GM10266 (cell line): ENCODE results near the gene CYP46A1.
"Not testable (repeated sequence)": the region's sequence is repeated elsewhere in the genome, so short reads cannot be mapped to it uniquely, and the experiment has no call there.

Experiments
- DNase-seq: peaks from one replicate; pipeline ENCODE4 v3.0.0; 2012; ENCODE audit errors: extremely low spot score
- TF ChIP-seq, protein P1 (sequence below): IDR thresholded peaks from 2 replicates; pipeline ENCODE4 v1.5.1; 2012; ENCODE audit warnings: mild to moderate bottlenecking, low read depth; ENCODE audit not compliant: control insufficient read depth, insufficient read depth; ENCODE audit errors: missing control alignments

CYP46A1 gene

DNA sequence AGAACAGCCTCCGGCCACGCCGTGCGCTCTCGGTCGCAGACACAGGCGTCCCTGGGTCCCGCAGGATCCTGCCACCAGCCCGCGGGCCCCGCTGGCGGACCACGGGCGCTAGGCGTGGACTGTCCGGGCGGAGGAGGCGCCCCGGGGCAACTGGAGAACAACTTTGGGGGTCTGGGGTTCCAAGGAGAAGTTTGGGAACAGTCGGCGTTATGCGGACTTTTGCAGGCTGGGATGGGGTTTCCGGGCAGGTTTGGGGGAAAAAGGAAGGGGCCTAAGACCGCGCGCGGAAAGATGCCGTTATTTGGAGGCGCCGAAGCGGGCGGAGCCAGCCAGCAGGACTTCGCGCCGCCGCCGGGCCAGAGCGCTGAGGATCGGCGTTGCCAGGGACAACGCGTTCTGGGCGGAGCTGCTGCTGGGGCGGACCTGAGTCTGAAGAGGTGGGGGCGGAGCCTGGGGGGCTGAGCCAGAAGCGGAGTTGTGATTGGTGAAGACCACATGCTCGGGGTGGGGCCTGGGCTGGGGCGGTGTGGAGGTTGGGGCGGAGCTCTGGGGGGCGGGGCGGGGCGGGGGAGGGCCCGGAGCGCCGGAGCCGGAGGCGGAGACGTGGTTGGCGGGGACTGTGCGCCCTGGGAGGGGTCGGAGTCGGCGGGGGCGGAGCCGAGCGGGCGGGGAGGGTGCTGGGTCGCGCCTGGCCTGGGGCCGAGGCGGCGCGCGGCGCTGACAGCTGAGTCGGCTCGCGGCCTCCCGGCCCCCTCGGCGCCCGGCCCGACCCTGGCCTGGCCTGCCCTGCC, at the start of gene CYP46A1:
Gene CYP46A1 (plus strand): TSS at position 680 of the 791 bp plus-strand sequence. CDS start 120 bp downstream, outside the sequence.
- peak; percentile 100 for DNase-seq
- TF ChIP-seq, protein P1, sequence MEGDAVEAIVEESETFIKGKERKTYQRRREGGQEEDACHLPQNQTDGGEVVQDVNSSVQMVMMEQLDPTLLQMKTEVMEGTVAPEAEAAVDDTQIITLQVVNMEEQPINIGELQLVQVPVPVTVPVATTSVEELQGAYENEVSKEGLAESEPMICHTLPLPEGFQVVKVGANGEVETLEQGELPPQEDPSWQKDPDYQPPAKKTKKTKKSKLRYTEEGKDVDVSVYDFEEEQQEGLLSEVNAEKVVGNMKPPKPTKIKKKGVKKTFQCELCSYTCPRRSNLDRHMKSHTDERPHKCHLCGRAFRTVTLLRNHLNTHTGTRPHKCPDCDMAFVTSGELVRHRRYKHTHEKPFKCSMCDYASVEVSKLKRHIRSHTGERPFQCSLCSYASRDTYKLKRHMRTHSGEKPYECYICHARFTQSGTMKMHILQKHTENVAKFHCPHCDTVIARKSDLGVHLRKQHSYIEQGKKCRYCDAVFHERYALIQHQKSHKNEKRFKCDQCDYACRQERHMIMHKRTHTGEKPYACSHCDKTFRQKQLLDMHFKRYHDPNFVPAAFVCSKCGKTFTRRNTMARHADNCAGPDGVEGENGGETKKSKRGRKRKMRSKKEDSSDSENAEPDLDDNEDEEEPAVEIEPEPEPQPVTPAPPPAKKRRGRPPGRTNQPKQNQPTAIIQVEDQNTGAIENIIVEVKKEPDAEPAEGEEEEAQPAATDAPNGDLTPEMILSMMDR: no peak

DNA sequence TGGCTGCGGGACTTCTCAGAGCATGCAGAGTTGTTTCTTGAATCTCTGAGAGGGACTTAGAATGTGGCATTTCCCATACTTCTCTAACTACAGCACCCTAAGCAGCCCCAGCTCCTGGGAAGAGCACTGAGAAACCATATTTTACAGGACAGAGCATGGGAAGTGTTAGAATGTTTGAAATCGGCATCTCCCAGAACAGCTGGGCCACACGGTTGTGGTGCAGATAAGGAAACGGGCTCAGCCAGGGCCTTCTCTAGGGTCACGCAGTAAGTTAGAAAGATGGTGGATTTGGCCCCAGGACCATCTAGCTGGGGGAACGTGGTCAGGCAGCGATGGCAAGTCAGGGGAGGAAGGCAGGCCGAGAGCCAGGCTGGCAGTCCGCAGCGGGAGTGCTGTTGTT, 49.7 kb upstream of the CYP46A1 start:
- no peak for DNase-seq
- TF ChIP-seq, protein P1: no peak

DNA sequence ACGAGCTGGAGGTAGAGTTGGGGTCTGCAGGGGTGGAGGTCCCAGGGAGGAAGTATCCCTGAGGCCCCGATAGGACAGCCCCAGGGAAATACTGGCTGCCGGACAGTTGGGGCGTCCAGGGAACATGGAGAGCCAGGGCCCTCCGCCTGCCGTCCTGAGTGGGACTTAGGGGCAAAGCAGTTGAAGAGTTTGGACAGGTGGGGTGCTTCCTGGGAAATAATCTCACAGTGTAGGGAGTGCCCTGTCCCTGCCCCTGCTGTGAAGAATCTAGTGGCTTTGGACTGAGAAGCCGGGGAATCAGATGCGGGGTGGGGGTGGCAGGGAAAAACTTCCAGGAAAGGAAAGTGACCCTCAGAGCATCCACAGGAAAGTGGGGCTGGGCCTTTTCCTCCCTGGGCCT, 49.0 kb upstream of the CYP46A1 start:
- TF ChIP-seq, protein P1: no peak
- DNase-seq: no peak

DNA sequence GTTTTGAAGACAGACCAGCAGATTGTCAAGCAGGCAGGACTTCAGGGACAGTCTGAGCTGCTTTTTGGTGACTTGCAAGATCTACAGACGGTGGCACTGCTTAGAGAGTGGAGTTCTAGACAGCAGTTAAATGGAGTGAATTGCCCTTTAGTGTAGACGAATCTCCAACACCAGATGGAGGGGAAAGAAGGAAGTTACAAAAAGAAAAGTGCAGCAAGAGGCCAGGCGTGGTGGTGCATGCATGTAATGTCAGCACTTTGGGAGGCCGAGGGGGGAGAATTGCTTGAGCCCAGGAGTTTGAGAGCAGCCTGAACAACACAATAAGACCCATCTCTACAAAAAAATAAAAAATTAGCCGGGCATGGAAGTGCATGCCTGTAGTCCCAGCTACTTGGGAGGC, 47.6 kb upstream of the CYP46A1 start:
- DNase-seq: no peak
- TF ChIP-seq, protein P1: no peak

DNA sequence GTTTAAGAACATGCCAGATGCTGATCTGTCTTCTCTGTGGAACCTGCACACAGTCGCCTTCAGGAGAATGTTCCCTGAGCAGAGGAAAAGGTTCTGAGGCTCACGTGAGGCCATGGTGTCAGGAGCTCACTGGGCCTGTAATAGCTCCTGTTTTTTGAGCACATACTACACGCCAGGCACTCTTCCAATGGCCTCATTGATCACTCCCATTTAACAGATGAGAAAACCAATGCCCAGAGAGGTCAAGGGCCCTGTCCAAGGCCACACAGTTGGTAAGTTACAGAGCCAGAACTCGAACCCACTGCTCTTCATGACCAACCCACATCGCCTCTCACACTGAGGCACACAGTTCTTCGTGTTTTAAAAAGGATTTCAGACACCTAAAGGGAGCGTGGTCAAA, 46.5 kb upstream of the CYP46A1 start:
- TF ChIP-seq, protein P1: no peak
- DNase-seq: no peak

DNA sequence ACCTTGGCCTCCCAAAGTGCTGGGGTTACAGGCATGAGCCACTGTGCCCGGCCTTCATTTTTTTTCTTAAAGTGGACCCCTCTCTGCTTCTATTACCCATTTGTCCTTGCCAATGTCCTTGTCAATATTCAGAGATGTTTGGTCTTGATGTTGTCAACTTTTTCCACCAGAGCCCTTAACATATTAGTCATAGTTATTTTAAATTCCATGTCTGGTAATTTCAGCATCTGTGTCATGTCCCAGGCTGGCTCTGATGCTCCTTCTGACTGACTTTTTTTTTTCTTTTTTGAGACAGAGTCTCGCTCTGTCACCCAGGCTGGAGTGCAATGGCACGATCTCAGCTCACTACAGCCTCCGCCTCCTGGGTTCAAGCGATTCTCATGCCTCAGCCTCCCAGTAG, 41.3 kb upstream of the CYP46A1 start:
- DNase-seq: not testable (repeated sequence)

DNA sequence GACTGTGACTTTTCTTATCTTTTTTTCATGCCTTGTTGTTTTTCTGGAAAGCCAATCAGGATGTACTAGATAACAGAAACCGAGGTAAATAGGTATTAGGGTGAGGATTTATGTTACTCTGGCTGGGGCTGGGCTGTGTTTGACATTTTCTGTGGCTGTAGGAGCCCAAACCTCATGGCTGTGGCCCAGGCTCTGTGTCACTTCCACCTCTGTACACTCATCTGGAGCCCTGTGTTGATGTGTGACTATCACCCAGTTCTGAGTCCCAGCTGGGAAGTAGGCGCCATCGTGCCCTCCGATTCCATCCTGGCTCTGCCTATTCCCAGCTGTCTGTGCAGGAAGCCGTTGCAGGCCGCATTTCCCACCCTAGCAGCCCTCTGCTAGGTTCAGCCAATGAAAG, 40.8 kb upstream of the CYP46A1 start:
- TF ChIP-seq, protein P1: no peak
- no peak for DNase-seq
